ENCODE measurements around the gene COLGALT1. TPM values are rescaled to one million over a fixed set of nuclear protein-coding genes. Genes with fewer than 3 reads are reported as not detected.
"Not testable (repeated sequence)": the region's sequence is repeated elsewhere in the genome, so short reads cannot be mapped to it uniquely, and the experiment has no call there.

Gene COLGALT1
- polyA plus RNA-seq, 3 donors: 66.8 to 176 (median 68.8) TPM

GRCh38 chr19:17567940-17568339, 12.5 kb downstream of the COLGALT1 start:
- Histone ChIP-seq H2AFZ (ENCODE audit: insufficient read depth, low read depth, low read length, poor library complexity, severe bottlenecking) (no peak overlapping the region), H3K4me2 (replicated peaks; ENCODE audit: extremely low read depth, low read length, poor library complexity, severe bottlenecking) (no peak overlapping the region), H3K27me3 (ENCODE audit: control insufficient read depth in 2 of 2, insufficient read depth in 2 of 2, low read length in 2 of 2) (no peaks in the 10 kb centered on the region), H3K36me3 (replicated peaks in 1 of 2; ENCODE audit: control insufficient read depth in 1 of 2, insufficient read depth in 2 of 2, low read length in 2 of 2) (peaks cover 81 to 95% of the 10 kb centered on the region in 2 donors), H3K4me3 (replicated peaks in 1 of 3; ENCODE audit: low read depth in 2 of 3, low read length in 3 of 3) (no peak overlapping the region), H3K9ac (ENCODE audit: insufficient read depth, low read length, poor library complexity, severe bottlenecking) (no peak overlapping the region), H4K20me1 (ENCODE audit: insufficient read depth, low read length) (peaks cover 39% of the 10 kb centered on the region), H3K27ac (ENCODE audit: low read depth in 1 of 2, low read length in 2 of 2) (no peak overlapping the region), H3K9me3 (replicated peaks in 1 of 2; ENCODE audit: control insufficient read depth in 1 of 2, insufficient read depth in 1 of 2, low read length in 2 of 2) (no peaks in the 10 kb centered on the region), H3K4me1 (ENCODE audit: control insufficient read depth in 1 of 2, insufficient read depth in 2 of 2, low read length in 2 of 2) (peaks cover 6 to 8% of the 10 kb centered on the region in 2 donors), H3K79me2 (ENCODE audit: insufficient read depth, low read length) (peaks cover 39% of the 10 kb centered on the region)
- no peak for DNase-seq
- TF ChIP-seq, protein P1, sequence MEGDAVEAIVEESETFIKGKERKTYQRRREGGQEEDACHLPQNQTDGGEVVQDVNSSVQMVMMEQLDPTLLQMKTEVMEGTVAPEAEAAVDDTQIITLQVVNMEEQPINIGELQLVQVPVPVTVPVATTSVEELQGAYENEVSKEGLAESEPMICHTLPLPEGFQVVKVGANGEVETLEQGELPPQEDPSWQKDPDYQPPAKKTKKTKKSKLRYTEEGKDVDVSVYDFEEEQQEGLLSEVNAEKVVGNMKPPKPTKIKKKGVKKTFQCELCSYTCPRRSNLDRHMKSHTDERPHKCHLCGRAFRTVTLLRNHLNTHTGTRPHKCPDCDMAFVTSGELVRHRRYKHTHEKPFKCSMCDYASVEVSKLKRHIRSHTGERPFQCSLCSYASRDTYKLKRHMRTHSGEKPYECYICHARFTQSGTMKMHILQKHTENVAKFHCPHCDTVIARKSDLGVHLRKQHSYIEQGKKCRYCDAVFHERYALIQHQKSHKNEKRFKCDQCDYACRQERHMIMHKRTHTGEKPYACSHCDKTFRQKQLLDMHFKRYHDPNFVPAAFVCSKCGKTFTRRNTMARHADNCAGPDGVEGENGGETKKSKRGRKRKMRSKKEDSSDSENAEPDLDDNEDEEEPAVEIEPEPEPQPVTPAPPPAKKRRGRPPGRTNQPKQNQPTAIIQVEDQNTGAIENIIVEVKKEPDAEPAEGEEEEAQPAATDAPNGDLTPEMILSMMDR (IDR thresholded peaks at IDR 0.05): no peak
- Mint-ChIP-seq H3K9me3 (no peaks in the 10 kb centered on the region), H3K36me3 (peaks cover 71 to 96% of the 10 kb centered on the region in 2 donors), H3K4me3 (no peak overlapping the region), H3K27me3 (ENCODE audit: low read depth in 3 of 3) (peaks cover 0 to 2% (median 0%) of the 10 kb centered on the region in 3 donors), H3K4me1 (peaks cover 7% of the 10 kb centered on the region), H3K27ac (peak overlapping the region in 4 of 7 donors; percentile 8 to 71 (median 23))
- intact Hi-C loops (cut with micrococcal nuclease): no loop called here
- WGBS (ENCODE audit: insufficient coverage): 80% methylated on average over 1 of the region's 1 CpG

GRCh38 chr19:17570291-17570690, 14.8 kb downstream of the COLGALT1 start:
- intact Hi-C loops (cut with micrococcal nuclease): loop anchor here in 1 of 2 donors (5.0 kb wide), 1 partner anchor 33 kb away; no protein-coding TSS in a partner anchor
- Histone ChIP-seq H4K20me1 (ENCODE audit: insufficient read depth, low read length) (peaks cover 50% of the 10 kb centered on the region), H3K36me3 (replicated peaks in 1 of 2; ENCODE audit: control insufficient read depth in 1 of 2, insufficient read depth in 2 of 2, low read length in 2 of 2) (peaks cover 82 to 91% of the 10 kb centered on the region in 2 donors), H3K79me2 (ENCODE audit: insufficient read depth, low read length) (peaks cover 24% of the 10 kb centered on the region)
- not testable (repeated sequence) for DNase-seq; H3K27me3 Mint-ChIP-seq (ENCODE audit: low read depth in 3 of 3); H3K4me1 Mint-ChIP-seq; H3K4me1 ChIP-seq (ENCODE audit: control insufficient read depth in 1 of 2, insufficient read depth in 2 of 2, low read length in 2 of 2); H2AFZ ChIP-seq (ENCODE audit: insufficient read depth, low read depth, low read length, poor library complexity, severe bottlenecking); H3K27me3 ChIP-seq (ENCODE audit: control insufficient read depth in 2 of 2, insufficient read depth in 2 of 2, low read length in 2 of 2); H3K9me3 ChIP-seq (replicated peaks in 1 of 2; ENCODE audit: control insufficient read depth in 1 of 2, insufficient read depth in 1 of 2, low read length in 2 of 2); H3K4me2 ChIP-seq (replicated peaks; ENCODE audit: extremely low read depth, low read length, poor library complexity, severe bottlenecking); H3K4me3 ChIP-seq (replicated peaks in 1 of 3; ENCODE audit: low read depth in 2 of 3, low read length in 3 of 3); H3K9ac ChIP-seq (ENCODE audit: insufficient read depth, low read length, poor library complexity, severe bottlenecking); H3K4me3 Mint-ChIP-seq; H3K9me3 Mint-ChIP-seq; H3K27ac ChIP-seq (ENCODE audit: low read depth in 1 of 2, low read length in 2 of 2)
- WGBS (ENCODE audit: insufficient coverage): no CpG with 5 or more reads among the region's 5 CpGs
- peak overlapping the region in 1 of 7 donors; percentile 10 for H3K27ac Mint-ChIP-seq
- peaks cover 65 to 92% of the 10 kb centered on the region in 2 donors for H3K36me3 Mint-ChIP-seq

Data from CD14-positive monocyte (primary cell).